Hepatocyte (in vitro differentiated cells): ENCODE data around the gene GNAI2.

Experiments used
- CTCF ChIP-seq: fragments of 200-600 bp; sonication (generic); IDR thresholded peaks from 2 replicates; pipeline ENCODE4 v1.5.1; 2016; ENCODE audit warnings: antibody characterized with exemption, mild to moderate bottlenecking; ENCODE audit not compliant: poor library complexity
- EZH2 ChIP-seq: fragments of 200-600 bp; sonication (generic); IDR thresholded peaks from 2 replicates; pipeline ENCODE4 v1.6.1; 2016; ENCODE audit warnings: antibody characterized with exemption, mild to moderate bottlenecking, borderline replicate concordance

GRCh38 chr3:50195501-50196252 lies 40.3 kb upstream of the GNAI2 start:
- TF ChIP-seq CTCF, result no peak
- TF ChIP-seq EZH2, result no peak
